Chondrocyte (in vitro differentiated cells): ENCODE measurements around the gene ZW10. TPM values are rescaled to one million over a fixed set of nuclear protein-coding genes. Genes with fewer than 3 reads are reported as not detected.
"Not testable (repeated sequence)": the region's sequence is repeated elsewhere in the genome, so short reads cannot be mapped to it uniquely, and the experiment has no call there.

Source experiments
- DNase-seq: peaks from one replicate; pipeline ENCODE4 v3.0.0; 2021; ENCODE audit warnings: mixed read lengths, low spot score
- H3K27ac Mint-ChIP-seq: one replicate; pipeline ENCODE4 v1.8.0; 2021; ENCODE audit warnings: mild to moderate bottlenecking, moderate library complexity, mixed read lengths; ENCODE audit not compliant: unreplicated experiment
- H3K27me3 Mint-ChIP-seq: 2 replicates; pipeline ENCODE4 v1.8.0; 2021; ENCODE audit warnings: low read depth, mixed read lengths
- H3K36me3 Mint-ChIP-seq: 2 replicates; pipeline ENCODE4 v1.8.0; 2021; ENCODE audit warnings: low read depth, mixed read lengths
- H3K4me1 Mint-ChIP-seq: 2 replicates; pipeline ENCODE4 v1.8.0; 2021; ENCODE audit warnings: low read depth, mild to moderate bottlenecking, mixed read lengths
- H3K4me3 Mint-ChIP-seq: one replicate; pipeline ENCODE4 v1.8.0; 2021; ENCODE audit warnings: mild to moderate bottlenecking, moderate library complexity, mixed read lengths; ENCODE audit not compliant: unreplicated experiment
- H3K9me3 Mint-ChIP-seq: 2 replicates; pipeline ENCODE4 v1.8.0; 2021; ENCODE audit warnings: low read depth, mixed read lengths
- total RNA-seq: library from RNA; stranded (reverse); gene quantifications from 3 replicates; pipeline ENCODE4 v1.2.1, GENCODE V29; 2021
- TF ChIP-seq, protein P1 (sequence below): fragments of 200-600 bp; sonication (generic); IDR thresholded peaks from 2 replicates; pipeline ENCODE4 v1.5.0; 2021; ENCODE audit warnings: antibody characterized with exemption, mild to moderate bottlenecking, moderate library complexity

ZW10 gene
- total RNA-seq, 1 donor from 2014 or later, result 11.7 TPM

DNA sequence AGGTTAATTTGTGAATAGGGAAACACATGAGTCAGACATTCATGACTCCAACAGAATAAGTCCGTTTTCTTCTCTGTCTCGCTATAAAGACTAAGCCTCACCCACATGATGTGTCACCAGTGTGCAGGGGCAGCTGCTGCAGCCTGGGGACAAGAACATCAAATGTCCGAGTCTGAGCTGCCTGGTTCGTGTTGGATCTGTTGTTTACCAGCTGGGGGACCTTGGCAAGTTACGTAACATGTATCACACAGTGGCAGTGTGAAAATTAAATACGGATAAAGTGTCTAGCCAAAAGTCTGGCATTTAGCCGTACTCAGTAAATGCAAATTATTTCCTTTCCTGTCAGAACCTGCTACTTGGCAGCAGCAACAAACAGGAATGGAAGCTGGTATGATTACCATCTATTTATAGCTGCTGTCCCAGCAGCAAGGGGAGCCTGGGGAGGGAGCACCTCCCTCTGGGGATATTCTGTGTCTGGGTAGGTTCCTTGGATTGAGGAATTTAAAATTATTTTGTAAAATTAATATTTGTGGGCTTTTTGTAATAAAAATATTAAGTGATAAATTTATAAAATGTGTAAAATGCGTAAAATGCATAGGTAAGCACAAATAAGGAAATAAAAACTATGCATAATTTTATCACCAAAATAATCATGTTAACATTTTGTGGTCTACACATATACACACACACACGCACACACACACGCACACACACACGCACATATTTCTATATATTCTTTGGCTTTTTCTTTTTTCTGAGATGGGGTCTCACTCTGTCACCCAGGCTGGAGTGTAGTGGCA is 4.8 kb upstream of the ZW10 start:
- peak overlapping the region; percentile 94 for H3K27ac Mint-ChIP-seq
- H3K9me3 Mint-ChIP-seq, result no peaks in the 10 kb centered on the region
- H3K36me3 Mint-ChIP-seq, result no peaks in the 10 kb centered on the region
- no peak for DNase-seq
- H3K4me1 Mint-ChIP-seq, result peaks cover 10% of the 10 kb centered on the region
- H3K27me3 Mint-ChIP-seq, result peaks cover 27% of the 10 kb centered on the region
- TF ChIP-seq, protein P1, sequence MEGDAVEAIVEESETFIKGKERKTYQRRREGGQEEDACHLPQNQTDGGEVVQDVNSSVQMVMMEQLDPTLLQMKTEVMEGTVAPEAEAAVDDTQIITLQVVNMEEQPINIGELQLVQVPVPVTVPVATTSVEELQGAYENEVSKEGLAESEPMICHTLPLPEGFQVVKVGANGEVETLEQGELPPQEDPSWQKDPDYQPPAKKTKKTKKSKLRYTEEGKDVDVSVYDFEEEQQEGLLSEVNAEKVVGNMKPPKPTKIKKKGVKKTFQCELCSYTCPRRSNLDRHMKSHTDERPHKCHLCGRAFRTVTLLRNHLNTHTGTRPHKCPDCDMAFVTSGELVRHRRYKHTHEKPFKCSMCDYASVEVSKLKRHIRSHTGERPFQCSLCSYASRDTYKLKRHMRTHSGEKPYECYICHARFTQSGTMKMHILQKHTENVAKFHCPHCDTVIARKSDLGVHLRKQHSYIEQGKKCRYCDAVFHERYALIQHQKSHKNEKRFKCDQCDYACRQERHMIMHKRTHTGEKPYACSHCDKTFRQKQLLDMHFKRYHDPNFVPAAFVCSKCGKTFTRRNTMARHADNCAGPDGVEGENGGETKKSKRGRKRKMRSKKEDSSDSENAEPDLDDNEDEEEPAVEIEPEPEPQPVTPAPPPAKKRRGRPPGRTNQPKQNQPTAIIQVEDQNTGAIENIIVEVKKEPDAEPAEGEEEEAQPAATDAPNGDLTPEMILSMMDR, result peak; percentile 21
- H3K4me3 Mint-ChIP-seq, result peak overlapping the region; percentile 32

DNA sequence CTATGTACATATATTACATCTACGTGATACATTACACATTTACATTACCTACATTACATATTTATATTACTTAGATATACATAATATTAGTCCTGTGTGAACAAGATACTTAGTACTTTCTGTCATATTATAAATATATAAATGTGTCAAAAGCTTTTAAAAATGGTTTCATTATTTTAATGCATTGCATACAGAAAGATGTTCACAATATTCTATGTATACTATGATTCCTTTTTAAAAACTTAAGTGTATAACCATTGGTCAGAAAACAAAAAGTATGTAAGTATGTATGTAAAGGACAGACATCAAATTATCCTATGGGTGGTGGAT is 647 bp upstream of the ZW10 start:
- no peak for DNase-seq
- H3K4me1 Mint-ChIP-seq, result peaks cover 26% of the 10 kb centered on the region
- H3K9me3 Mint-ChIP-seq, result no peaks in the 10 kb centered on the region
- H3K27me3 Mint-ChIP-seq, result peaks cover 13% of the 10 kb centered on the region
- H3K27ac Mint-ChIP-seq, result no peak overlapping the region
- H3K36me3 Mint-ChIP-seq, result peaks cover 2% of the 10 kb centered on the region
- TF ChIP-seq, protein P1, result peak; percentile 1
- peak overlapping the region; percentile 100 for H3K4me3 Mint-ChIP-seq

DNA sequence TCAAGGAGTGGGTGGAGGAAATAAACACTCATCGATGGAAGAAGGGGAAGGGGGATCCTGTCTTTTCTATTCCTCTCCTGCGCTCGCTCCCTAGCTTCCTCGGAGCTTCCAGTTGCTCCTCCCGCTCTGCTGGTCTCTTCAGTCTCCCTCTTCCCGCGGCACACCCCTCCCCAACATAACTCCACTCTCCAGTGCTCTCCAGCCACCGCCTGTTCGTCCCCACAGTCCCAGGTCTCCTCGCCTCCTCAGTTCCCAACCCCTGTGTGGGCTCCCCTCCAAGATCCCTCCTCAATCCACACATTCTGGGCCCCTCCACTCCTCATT is 438 bp downstream of the ZW10 start:
- Mint-ChIP-seq H3K27me3 (peaks cover 13% of the 10 kb centered on the region), H3K4me3 (peak overlapping the region; percentile 100), H3K9me3 (no peaks in the 10 kb centered on the region), H3K4me1 (peaks cover 23% of the 10 kb centered on the region), H3K36me3 (peaks cover 6% of the 10 kb centered on the region), H3K27ac (peak overlapping the region; percentile 100)
- no peak for DNase-seq
- TF ChIP-seq, protein P1, result no peak

DNA sequence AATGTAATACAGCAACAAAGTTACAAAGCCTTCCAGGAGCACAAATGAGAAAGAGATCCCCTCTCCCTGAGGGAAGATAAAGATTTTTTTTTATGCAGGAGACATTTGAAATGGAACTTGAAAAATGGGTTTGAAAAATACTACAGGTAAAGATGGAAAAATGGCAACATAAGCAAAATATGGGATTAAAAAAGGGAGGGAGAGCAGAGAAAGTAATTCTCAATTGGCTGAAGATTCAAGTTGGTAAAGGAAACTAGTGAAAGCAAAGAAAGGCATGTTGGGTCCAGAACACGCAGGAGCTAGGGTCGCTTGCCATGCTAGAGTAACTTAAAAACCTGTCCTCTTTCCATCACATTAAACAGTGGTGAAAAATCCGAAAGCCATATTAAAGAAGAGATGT is 1.5 kb downstream of the ZW10 start:
- no peak for DNase-seq
- H3K27ac Mint-ChIP-seq, result no peak overlapping the region
- no peaks in the 10 kb centered on the region for H3K9me3 Mint-ChIP-seq
- peaks cover 18% of the 10 kb centered on the region for H3K4me1 Mint-ChIP-seq
- peaks cover 14% of the 10 kb centered on the region for H3K36me3 Mint-ChIP-seq
- TF ChIP-seq, protein P1, result no peak
- H3K4me3 Mint-ChIP-seq, result peak overlapping the region; percentile 100
- peaks cover 13% of the 10 kb centered on the region for H3K27me3 Mint-ChIP-seq

DNA sequence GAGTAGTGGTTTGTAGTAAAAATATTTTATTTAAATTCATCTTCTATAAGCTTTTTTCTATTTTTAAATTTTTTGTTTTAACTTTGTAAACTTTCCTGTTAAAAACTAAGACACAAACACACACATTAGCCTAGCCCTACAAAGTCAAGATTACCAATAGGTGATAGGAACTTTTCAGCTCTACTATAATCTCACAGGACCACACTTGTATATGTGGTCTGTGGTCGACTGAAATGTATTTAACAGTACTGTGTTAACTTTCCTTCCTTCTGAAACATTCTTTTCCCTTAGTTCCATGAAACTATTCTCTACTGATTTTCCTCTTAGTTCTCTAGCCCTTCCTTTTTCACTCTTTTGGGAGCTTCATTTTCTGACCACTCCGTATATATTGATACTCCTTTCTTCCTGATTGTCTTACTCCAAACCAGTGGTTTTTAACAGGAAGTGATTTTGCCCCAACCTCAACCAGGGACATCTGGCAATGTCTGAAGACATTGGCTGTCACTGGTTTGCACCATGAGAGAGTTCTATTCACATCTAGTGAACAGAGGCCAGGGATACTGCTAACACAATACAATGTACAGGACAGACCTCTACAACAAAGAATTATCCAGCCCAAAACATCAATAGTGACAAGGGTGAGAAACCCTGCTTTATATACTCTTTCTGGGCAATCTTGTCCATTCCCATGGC is 8.8 kb downstream of the ZW10 start:
- no peaks in the 10 kb centered on the region for H3K4me1 Mint-ChIP-seq
- no peak overlapping the region for H3K27ac Mint-ChIP-seq
- peaks cover 10% of the 10 kb centered on the region for H3K9me3 Mint-ChIP-seq
- H3K4me3 Mint-ChIP-seq, result no peak overlapping the region
- TF ChIP-seq, protein P1, result no peak
- no peaks in the 10 kb centered on the region for H3K27me3 Mint-ChIP-seq
- DNase-seq, result no peak
- peaks cover 28% of the 10 kb centered on the region for H3K36me3 Mint-ChIP-seq

DNA sequence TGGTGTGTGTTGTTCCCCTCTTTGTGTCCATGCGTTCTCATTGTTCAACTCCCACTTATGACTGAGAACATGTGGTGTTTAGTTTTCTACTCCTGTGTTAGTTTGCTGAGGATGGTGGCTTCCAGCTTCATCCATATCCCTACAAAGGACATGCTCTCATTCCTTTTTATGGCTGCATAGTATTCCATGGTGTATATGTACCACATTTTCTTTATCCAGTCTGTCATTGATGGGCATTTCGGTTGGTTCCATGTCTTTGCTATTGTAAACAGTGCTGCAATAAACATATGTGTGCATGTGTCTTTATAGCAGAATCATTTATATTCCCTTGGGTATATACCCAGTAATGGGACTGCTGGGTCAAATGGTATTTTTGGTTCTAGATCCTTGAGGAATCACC is 10.5 kb downstream of the ZW10 start:
- peaks cover 31% of the 10 kb centered on the region for H3K36me3 Mint-ChIP-seq
- H3K27ac Mint-ChIP-seq, H3K4me3 Mint-ChIP-seq, H3K27me3 Mint-ChIP-seq, H3K4me1 Mint-ChIP-seq, DNase-seq: not testable (repeated sequence)
- H3K9me3 Mint-ChIP-seq, result peaks cover 10% of the 10 kb centered on the region
